Lung (tissue), 12 donors: ENCODE results near the gene TSPOAP1. TPM values are rescaled to one million over a fixed set of nuclear protein-coding genes. Genes with fewer than 3 reads are reported as not detected.

Source experiments
- ATAC-seq: fragments of 200-7000 bp; cut with Tn5 transposase; one replicate; pipeline ENCODE4 v1.9.1; 2020; ENCODE audit warnings: moderate number of reproducible peaks; ENCODE audit not compliant: insufficient read depth, low FRiP score
- DNase-seq, 3 donors: peaks; one replicate each; pipeline ENCODE4 v3.0.0-alpha.2; 2013 to 2017
- H3K27ac ChIP-seq, 2 donors: one replicate each; pipeline ENCODE4 v1.5.1; 2013; ENCODE audit warnings: mild to moderate bottlenecking in 2 of 2, moderate library complexity in 2 of 2, control low read depth in 1 of 2, inconsistent platforms in 1 of 2, low read depth in 1 of 2, low read length in 1 of 2
- H3K27me3 ChIP-seq, 3 donors: one replicate each; pipeline ENCODE4 v1.5.1; 2013; ENCODE audit warnings: low read length in 2 of 3; ENCODE audit not compliant: control insufficient read depth in 3 of 3, insufficient read depth in 3 of 3
- H3K36me3 ChIP-seq, 4 donors: one replicate each; pipeline ENCODE4 v1.5.1; 2013; ENCODE audit warnings: low read length in 4 of 4, mild to moderate bottlenecking in 1 of 4, moderate library complexity in 1 of 4; ENCODE audit not compliant: control insufficient read depth in 4 of 4, insufficient read depth in 4 of 4
- H3K4me1 ChIP-seq, 5 donors: one replicate each; pipeline ENCODE4 v1.5.1; 2013; ENCODE audit warnings: low read length in 5 of 5, mild to moderate bottlenecking in 2 of 5, moderate library complexity in 1 of 5; ENCODE audit not compliant: control insufficient read depth in 5 of 5, insufficient read depth in 5 of 5
- H3K4me3 ChIP-seq: one replicate; pipeline ENCODE4 v1.5.1; 2013; ENCODE audit warnings: mild to moderate bottlenecking, control low read depth, moderate library complexity
- H3K9ac ChIP-seq, 2 donors: one replicate each; pipeline ENCODE4 v1.5.1; 2013; ENCODE audit warnings: low read length in 2 of 2, control low read depth in 1 of 2; ENCODE audit not compliant: insufficient read depth in 1 of 2
- H3K9me3 ChIP-seq, 4 donors: one replicate each; pipeline ENCODE4 v1.5.1; 2013; ENCODE audit warnings: low read length in 3 of 4, mild to moderate bottlenecking in 1 of 4, moderate library complexity in 1 of 4; ENCODE audit not compliant: control insufficient read depth in 4 of 4, insufficient read depth in 3 of 4
- CTCF ChIP-seq: IDR thresholded peaks from 2 replicates; pipeline ENCODE4 v1.5.1; 2012; ENCODE audit warnings: mild to moderate bottlenecking; ENCODE audit errors: control extremely low read depth, extremely low read depth
- WGBS, 2 donors: extraction: QIAGEN DNeasy Blood & Tissue Kit; methylation state at CpG; one replicate each; pipeline ENCODE4 v1.1.7; 2013; 5-methylcytosine and 5-hydroxymethylcytosine counted together
- polyA plus RNA-seq, 2 donors: library from polyadenylated mRNA; stranded (reverse); fragments of 200-250 nt; gene quantifications; one replicate each; pipeline ENCODE4 v1.2.1, GENCODE V29; 2013
- total RNA-seq, 2 donors: library from RNA; depleted of rRNA in 1 of 2; stranded (reverse); fragments of >200 nt in 1 of 2; gene quantifications; one replicate each; pipeline ENCODE4 v1.2.1, GENCODE V29; 2014 to 2021
- donor health status: control.
- donor health status: control.
- donor health status: Bipolar disorder and iron deficiency.
- donor health status: healthy.
- donor health status: DM: yes; HTN: yes; CAD: no.

Gene TSPOAP1
- total and polyA plus RNA-seq, 4 donors: 7.0 to 23.5 (median 18.2) TPM

- Histone ChIP-seq H3K27ac (no peak overlapping the region), H3K4me3 (no peak overlapping the region), H3K9ac (no peak overlapping the region), H3K9me3 (no peaks in the 10 kb centered on the region), H3K36me3 (no peaks in the 10 kb centered on the region), H3K27me3 (no peaks in the 10 kb centered on the region), H3K4me1 (no peaks in the 10 kb centered on the region)
- DNase-seq (no peak), ATAC-seq (no peak)
- 82 to 86% methylated on average over 16 of the region's 16 CpGs for WGBS, 2 donors
- no peak for TF ChIP-seq CTCF
Measured at GRCh38 chr17:58301504-58302150, 27.0 kb downstream of the TSPOAP1 start.

GRCh38 chr17:58300336-58300735 is 28.3 kb downstream of the TSPOAP1 start:
- 87 to 91% methylated on average over 6 of the region's 6 CpGs for WGBS, 2 donors
- H3K27me3 ChIP-seq: no peaks in the 10 kb centered on the region
- no peak overlapping the region for H3K4me3 ChIP-seq
- no peaks in the 10 kb centered on the region for H3K4me1 ChIP-seq
- no peak for ATAC-seq
- no peaks in the 10 kb centered on the region for H3K36me3 ChIP-seq
- no peak for DNase-seq
- no peak for TF ChIP-seq CTCF
- H3K9ac ChIP-seq: no peak overlapping the region
- H3K9me3 ChIP-seq: no peaks in the 10 kb centered on the region
- no peak overlapping the region for H3K27ac ChIP-seq

- DNase-seq (no peak), ATAC-seq (no peak)
- H3K4me1 ChIP-seq: no peaks in the 10 kb centered on the region
- H3K36me3 ChIP-seq: no peaks in the 10 kb centered on the region
- H3K4me3 ChIP-seq: no peak overlapping the region
- H3K9ac ChIP-seq: no peak overlapping the region
- WGBS, 2 donors: 91 to 93% methylated on average over 1 of the region's 1 CpG
- H3K27me3 ChIP-seq: peaks cover 0 to 8% (median 0%) of the 10 kb centered on the region in 3 donors
- H3K9me3 ChIP-seq: peaks cover 0 to 2% (median 0%) of the 10 kb centered on the region in 4 donors
- no peak for TF ChIP-seq CTCF
- H3K27ac ChIP-seq: no peak overlapping the region
Measured at GRCh38 chr17:58294034-58294433, 34.6 kb downstream of the TSPOAP1 start.

DNA sequence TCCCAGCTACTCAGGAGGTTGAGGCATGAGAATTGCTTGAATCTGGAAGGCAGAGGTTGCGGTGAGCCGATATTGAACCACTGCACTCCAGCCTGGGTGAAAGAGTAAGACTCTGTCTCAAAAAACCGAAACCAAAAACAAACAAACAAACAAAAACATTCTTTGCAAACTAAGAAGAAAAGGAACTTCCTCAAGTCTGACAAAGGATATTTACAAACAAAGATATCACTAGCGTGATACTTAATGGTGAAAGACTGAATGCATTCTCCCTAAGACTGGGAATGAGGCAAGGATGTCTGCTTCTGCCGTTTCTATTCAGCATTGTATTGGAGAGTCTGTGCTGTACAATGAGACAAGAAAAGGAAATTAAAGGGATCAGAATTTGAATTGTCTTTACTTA is 37.3 kb downstream of the TSPOAP1 start:
- ATAC-seq (no peak), DNase-seq (no peak)
- Histone ChIP-seq H3K4me1 (no peaks in the 10 kb centered on the region), H3K27me3 (peaks cover 0 to 8% (median 0%) of the 10 kb centered on the region in 3 donors), H3K27ac (no peak overlapping the region), H3K36me3 (no peaks in the 10 kb centered on the region), H3K9ac (no peak overlapping the region), H3K9me3 (peaks cover 0 to 2% (median 0%) of the 10 kb centered on the region in 4 donors), H3K4me3 (no peak overlapping the region)
- TF ChIP-seq CTCF: no peak
- WGBS, 2 donors: 67 to 72% methylated on average over 5 of the region's 5 CpGs
